Caki2 (cell line): ENCODE data around the gene HOXC12. TPM values are rescaled to one million over a fixed set of nuclear protein-coding genes. Genes with fewer than 3 reads are reported as not detected.

Experiments
- DNase-seq: peaks from one replicate; pipeline ENCODE4 v3.0.0-alpha.2; 2015; ENCODE audit warnings: low read depth
- in situ Hi-C: cut with HindIII; loops from 2 replicates; pipeline ENCODE4 v1.10.0; 2016; ENCODE audit warnings: low sequenced_read_pairs, low pct_unique_long_range_greater_than_20kb, mixed read lengths
- total RNA-seq: library from RNA; depleted of rRNA; stranded (reverse); fragments of >200 nt; shearing (Covaris generic); gene quantifications from 2 replicates; pipeline ENCODE4 v1.2.3, GENCODE V29; 2014; ENCODE audit warnings: low replicate concordance

HOXC12 gene
- total RNA-seq, 1 experiment from 2014 or later, result not detected

DNA sequence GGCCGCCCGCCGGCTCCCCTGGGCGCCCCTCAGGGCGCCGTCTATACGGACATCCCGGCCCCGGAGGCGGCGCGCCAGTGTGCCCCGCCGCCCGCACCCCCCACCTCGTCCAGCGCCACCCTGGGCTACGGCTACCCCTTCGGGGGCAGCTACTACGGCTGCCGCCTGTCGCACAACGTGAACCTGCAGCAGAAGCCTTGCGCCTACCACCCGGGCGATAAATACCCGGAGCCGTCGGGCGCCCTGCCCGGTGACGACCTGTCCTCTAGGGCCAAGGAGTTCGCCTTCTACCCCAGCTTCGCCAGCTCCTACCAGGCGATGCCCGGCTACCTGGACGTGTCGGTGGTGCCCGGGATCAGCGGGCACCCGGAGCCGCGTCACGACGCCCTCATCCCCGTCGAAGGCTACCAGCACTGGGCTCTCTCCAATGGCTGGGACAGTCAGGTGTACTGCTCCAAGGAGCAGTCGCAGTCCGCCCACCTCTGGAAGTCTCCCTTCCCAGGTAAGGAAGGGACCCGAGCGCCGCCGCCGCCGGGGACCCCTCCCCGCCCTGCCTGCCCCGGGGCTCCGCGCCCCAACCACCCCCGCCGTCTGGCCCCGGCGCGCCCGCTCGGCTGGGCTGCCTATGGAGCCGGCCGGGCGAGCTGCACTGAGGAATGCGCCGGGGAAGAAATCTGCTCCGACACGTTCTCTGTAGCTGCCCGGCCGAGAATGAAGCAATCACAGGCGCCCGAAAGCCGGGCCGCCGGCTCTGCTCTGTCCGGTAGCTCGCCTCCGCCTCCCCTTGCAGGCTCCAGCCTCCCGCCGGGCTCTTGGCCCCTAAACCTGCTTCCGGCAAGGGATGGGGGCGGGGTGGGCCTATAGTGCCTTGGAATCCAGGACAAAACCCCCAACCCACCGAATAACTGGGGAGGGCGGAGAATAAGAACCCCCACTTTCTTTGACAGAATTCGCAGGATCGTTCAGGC is 15.3 kb upstream of the HOXC12 start:
- in situ Hi-C loops, result no loop called here
- DNase-seq, result no peak

DNA sequence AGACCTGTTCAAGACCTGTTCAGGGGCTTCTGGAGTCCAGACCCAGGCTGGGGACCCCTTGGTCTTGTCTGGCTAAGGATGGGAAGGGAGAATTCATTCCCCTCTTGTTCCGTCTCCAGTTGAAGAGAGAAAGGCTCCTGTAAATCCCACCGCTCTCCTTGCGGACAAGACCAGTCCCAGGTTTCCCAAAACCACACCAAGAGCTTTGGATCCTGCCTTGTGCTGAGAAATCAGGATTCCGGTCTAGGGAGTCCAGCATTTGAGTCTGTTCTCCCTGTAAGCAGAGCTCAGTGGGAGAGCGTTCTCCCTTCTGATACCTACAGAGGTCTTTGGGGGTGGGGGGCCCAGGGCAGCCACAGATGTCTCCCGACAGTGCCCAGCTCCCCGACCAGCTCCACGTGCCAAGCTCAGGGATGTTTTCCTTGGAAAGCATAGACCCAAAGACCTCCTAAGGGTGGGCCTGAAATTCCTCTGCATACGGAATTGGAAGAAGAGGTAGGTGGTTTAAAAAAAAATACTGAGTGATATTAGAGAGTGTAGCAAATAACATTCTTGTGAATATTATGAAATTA is 14.2 kb upstream of the HOXC12 start:
- no peak for DNase-seq
- in situ Hi-C loops, result no loop called here

DNA sequence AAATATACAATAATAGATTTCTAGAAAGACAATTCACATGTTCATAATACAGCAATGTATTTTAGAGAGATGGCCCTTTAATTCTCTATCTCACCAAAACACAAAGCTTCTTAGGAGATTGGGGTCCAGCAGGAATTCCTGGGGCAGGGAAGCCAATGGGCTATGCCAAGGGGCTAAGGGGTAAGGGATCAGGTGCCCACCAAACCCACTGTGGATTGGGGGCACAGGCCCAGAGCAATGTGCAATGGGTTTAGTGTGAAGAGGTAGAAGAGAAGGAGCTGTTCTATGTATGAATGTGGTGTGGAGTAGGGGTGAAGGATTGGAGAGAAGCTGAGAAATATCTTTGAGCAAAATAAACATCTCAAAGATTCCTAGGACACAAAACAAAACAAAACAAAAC is 13.5 kb upstream of the HOXC12 start:
- in situ Hi-C loops, result no loop called here
- DNase-seq, result no peak

DNA sequence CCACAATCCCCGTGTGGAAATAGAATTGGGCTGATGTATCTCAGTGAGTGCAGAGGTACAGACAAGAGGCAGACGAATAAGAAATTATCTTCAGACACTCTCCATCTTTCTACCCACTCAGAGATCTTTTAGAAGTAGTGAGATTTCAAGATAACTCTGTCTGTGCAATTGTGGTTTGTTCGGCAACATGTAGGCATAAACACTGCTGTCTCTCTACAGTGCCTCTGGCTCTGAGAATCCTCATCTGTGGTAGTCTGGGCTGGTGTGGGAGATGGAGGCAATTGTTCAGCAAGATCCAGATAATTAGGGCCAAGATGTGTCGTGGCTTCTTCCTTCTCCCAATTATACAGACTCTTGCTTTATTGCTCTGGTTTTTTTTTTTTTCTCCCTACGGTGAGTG is 13.0 kb upstream of the HOXC12 start:
- in situ Hi-C loops, result no loop called here
- DNase-seq, result no peak

DNA sequence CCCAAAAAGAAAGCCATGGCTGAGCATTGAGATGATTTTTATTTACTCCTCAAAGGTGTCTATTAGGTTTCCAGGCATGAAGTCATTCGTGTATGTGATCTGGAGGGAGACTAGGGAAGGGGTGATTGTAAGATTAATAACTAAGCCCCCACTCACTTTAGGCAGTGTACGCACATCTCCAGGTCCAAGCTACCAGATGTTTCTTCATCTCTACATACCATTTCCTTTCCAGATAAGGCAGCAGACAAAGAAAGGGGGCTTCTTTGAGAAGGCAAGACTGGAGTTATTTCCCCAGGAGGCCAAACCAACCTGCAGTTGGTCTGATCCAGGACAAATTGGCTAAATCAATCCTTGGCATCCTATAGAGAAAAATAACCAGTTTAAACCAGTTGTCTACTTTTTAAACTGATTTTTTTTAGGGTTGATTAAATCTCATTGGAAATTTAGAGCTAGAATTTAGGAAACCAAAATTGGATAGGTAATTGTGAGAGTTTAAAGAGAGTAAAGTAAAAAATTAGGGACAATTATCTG is 12.2 kb upstream of the HOXC12 start:
- no peak for DNase-seq
- in situ Hi-C loops, result no loop called here

DNA sequence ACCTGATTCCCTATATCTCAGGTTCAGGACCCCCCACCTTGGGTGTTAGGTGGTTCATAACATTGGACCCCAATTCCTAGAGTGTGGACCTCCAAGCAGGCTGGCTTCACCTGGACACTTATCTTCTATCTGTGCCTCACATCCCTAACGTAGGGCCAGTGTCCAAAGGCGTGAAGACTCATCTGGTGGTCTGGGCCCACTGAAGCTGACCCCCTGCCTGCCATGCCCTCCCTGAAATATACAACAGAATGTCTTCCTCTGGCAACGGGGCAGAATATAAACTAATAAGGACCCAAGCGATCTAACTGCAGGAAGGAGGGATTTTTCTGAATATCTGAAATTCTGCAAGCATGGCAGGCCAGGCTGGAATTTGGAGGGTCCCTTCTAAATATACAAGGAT is 10.5 kb upstream of the HOXC12 start:
- in situ Hi-C loops, result no loop called here
- no peak for DNase-seq

DNA sequence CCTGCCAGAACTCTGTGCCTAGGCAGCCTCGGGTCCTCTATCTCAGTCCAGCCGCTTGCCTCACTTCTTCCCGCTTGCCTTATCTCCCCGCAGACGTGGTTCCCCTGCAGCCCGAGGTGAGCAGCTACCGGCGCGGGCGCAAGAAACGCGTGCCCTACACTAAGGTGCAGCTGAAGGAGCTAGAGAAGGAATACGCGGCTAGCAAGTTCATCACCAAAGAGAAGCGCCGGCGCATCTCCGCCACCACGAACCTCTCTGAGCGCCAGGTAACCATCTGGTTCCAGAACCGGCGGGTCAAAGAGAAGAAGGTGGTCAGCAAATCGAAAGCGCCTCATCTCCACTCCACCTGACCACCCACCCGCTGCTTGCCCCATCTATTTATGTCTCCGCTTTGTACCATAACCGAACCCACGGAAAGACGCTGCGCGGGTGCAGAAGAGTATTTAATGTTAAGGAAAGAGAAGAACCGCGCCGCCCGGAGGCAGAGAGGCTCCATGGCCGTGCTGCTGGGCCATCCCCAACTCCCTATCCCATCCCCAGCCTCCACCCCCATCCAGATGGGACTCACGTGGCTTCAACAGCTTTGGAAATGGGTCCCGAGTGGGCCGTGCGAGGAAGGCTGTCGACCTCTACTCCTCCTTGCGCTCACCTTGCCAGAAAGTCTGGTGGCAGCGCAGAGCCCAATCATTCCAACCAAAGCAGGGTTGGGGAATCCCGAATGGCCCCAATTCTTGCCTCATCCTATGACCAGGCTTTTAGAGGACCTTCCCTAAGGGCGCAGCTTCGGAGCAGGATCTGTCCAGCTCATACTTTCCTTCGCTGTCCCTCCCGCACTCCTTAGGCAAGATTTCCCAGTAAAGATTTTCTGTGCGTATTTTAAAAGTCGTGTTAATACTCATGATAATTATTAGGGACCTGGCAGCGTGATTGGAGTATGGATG is 9.5 kb upstream of the HOXC12 start:
- in situ Hi-C loops, result no loop called here
- DNase-seq, result no peak

DNA sequence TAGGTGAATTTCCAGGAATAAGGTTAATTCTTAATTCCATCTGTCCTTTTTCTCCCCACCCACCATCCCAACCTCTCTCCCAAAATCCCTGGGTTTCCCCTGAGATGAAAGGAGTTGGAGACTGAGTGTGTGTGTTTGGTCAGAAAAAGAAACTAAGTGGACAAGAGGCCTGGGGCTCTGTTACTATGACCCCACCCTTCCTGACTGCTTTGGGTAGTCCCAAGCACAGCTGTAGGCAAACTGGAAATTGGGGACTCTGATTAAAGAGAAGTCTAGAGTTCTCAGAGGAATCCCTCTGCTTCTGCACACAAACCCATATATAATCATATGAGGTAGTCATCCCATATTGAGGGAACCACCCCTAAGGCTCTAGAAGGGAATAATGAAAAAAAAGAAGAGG is 7.0 kb upstream of the HOXC12 start:
- no peak for DNase-seq
- in situ Hi-C loops, result no loop called here

DNA sequence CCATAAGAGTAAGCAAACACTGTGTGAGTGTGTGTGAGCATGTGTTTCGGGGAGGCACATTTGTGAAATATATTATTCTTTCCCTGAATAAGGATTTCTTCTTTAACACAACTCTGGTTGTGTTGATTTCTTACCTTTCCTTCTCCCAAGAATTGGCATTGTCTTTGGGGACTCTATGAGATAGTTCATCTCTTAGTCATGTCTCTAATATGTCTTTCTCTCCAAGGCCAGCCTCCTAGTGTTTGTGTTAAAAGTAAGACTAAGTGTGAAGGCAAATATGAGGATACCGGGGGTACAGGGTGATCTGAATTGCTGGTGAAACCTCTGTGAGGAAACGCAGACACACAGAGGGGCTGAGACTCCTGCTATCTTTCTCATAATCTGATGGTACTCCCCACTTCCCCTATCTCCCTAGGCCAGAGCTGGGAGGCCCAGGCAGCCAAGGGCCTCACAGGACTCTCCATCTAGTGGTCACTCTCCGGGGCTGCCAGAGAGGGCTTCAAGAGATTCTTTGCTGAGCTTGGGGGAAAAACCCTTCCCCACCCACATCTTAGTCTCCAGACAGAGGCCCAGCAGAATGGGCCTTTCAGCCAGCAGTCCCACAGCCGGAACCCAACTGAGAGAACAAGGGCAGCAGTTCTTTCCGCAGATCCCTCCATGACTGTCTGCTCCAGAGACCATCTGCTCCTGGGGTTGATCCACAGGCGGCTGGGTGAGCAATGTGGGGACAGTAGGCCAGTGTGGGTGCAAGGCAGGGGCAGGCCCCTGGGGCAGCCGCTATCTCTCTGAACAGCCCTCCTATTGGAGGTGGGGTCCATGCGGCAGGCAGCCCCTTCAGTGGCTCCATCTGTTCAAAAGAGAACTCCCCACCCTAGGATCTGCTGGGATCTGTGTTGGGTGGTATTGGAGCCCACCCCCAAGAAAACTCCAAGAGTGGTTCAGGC is 5.8 kb upstream of the HOXC12 start:
- in situ Hi-C loops, result no loop called here
- no peak for DNase-seq

DNA sequence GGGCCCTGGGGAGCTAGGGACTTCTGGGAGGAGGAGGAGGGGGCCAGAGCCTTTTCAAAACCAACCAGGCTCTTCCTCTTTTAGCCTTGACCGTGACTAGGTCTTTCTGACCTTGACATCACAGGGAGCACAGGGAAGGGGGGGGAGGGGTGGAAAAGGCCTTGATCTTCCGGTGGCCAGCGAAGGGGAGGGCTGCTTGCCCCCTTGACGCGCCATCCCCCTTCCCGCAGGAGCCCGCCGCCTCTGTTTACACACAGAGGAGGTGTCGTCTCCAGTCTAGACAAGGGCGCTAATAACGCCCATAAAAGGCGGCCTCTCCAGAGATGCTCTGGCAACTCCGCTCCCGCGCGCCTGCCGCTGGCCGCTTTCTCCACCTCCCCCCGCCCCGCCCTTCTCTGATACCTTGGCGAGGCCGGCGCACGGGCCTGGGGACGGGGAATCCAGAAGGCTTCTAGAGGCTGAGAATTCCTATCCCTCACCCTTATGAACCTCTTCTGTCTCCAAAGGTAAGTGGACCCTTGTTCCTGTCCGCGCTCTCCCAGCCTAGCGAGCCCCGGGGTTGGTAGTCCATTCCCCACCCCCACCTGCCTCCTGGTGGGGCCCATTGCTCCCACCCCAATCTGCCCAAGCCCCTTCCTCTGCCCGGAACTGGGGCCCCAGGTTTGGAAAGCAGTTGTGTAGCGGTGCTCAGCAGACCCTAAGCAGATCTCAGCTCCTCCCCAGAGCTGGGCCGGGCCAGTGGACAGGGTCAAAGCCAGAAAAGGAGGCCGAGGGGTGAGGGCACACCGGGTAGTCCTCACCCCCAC is 4.9 kb upstream of the HOXC12 start:
- in situ Hi-C loops, result no loop called here
- no peak for DNase-seq

DNA sequence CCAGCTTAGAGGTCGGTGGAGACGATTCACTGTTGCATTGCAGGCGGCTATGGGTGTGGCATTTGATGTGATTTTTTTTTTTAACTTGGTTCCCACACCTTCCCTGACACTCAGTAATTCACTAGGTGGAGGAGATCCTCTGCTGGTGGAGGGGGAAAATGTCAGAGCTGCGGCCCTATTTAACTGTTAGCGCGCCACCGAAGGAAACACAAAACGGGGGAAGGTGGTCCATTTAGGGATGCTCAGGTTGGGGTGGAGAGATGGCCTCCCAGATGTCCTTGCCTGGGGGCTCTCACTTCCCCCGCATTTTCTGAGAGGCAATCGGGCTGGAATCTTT is 4.3 kb upstream of the HOXC12 start:
- in situ Hi-C loops, result no loop called here

DNA sequence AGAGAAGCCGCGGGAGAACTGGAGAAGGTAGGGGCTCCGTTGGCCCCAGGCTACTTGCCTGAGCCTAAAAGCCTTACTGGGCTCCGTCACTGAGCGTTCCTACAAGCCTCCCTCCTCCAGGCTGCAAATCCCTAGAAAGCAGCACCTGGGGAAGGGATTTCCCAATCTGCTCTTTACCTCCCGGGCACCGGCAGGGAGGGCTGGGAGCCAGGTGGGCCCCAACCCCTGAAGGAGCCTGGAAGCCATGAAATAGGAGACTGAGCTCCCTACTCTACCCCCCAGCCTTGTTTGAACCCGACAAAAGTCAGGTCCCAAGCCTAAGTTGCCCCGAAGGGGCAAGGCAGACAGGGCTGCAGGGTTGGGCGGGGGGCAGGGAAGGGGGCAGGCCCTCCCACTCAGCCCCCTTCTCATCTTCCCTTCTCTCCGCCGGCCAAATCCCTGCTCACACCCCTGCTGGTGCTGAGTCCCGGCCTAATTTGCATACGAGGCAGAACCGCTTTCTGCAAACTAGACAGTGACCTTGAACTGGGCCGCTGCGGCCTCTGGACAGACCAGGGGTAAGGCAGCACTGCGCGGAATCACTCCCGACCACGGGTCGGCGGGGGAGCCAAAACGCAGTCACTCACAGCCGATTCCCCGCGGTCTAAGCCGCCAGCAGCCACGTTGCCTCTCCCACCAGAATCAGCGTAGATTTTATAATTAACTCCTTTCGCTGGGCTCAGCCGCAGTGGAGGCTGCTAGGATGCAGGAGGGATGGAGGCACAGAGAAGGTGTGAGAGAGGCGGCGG is 3.7 kb upstream of the HOXC12 start:
- in situ Hi-C loops, result no loop called here
- no peak for DNase-seq

More for the DNA sequence above, 4.3 kb upstream of the HOXC12 start:
- no peak for DNase-seq

DNA sequence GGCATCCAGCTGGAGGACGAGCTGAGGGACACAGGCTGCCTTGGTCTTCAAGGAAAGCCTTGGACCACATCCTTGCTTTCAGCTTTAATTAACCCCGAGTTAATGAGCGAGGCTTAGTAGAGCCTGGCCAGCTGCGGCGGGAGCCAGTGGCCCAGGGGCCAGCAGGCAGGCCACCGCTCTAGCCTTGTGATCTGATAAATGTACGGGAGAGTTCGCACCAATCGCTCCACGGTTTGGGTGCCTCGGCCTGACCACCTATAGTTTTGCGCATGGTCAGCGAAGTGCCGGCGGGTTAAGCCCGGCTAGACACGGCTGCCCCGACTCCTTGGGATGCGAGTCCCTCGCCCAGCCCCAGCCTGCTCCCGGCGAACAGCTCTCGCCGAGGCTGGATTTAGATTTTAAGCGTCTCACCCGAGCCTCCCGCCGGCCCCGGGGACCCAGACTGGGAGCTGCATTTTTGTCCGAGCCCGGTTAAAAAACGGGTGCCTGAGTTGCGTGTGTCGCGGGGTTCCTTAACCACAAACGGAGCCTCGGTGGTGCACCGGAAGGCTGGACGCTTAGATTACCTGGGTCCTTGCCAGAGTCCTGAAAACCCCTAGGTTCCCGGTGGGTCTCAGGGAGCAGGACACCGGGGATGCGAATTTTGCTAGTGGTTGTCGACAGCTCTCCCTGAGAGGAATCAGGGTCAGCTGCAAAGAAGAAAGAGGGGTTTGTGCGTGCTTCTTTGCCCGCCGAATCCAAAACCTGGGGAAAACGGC is 2.9 kb upstream of the HOXC12 start:
- in situ Hi-C loops, result no loop called here

DNA sequence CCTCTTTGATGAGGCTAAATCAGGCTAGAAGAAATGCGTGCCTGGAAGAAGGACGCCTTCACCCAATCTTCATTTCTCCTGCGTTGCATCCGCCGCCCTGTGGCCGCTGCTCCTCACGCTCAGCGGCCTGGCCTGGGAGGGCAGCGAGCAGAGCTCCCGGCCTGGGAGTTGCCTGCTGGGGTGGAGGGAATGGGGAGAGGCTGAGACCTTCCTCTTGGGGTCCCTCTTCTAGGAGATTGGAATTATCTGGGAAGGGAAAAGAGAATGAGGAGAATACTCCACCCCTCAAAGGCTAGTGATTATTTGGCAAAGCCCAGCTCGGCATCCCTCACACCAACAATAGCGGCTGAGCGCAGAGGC is 2.4 kb upstream of the HOXC12 start:
- in situ Hi-C loops, result no loop called here
- DNase-seq, result no peak

More for the DNA sequence above, 2.9 kb upstream of the HOXC12 start:
- no peak for DNase-seq

DNA sequence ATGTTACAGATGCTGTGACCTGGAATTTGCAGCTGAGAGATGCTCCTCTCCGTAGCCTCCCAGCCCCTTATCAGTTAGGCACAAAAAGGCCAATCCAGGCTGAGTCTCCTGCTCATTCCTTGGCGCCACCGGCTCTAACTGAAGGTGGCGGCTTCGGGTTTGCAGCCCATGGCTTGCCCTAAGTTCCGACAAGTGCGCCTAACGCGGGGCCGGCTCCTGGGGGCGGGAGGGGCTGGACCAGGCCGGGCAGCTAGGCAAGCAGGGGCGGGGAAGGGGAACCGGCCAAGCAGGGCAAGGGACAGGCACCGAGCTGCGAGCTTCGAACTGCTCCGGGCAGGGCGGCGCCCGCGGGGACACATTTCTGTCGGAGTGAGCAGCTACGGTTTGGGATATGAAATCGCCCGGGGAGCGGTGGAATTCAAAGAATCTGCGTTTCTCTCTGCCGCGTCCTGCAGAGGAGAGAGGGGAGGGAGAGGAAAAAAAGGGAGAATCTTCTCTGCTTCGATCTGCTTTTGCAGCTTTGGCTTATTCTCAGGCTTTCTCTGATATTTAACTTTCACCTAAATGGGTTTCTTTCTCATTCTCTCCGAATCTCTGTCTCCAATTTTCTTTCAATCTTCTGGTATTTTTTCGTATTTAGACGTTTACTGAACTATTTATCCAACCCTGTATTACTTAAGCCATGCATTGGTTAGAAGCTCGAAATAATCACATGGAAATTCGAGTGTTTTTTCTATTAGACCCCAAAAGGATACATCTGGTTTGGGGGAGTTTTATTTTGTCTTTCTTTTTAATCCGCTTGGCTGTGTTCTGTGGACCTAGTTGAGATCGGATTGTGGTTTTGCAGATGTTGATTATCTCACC is 1.6 kb upstream of the HOXC12 start:
- in situ Hi-C loops, result no loop called here
- no peak for DNase-seq
